Measurements from ENCODE around the gene ATP5ME.
"Not testable (repeated sequence)": the region's sequence is repeated elsewhere in the genome, so short reads cannot be mapped to it uniquely, and the experiment has no call there.

The ATP5ME gene

GRCh38 chr4:637536-638280, 36.4 kb downstream of the ATP5ME start:
- DNase-seq (ENCODE audit: insufficient read length, low spot score) (no peak), FAIRE-seq (no peak)
- no peak for TF ChIP-seq POLR2A (IDR thresholded peaks at IDR 0.05; ENCODE audit: low read depth, low read length)

GRCh38 chr4:636628-637159, 37.4 kb downstream of the ATP5ME start:
- no peak for TF ChIP-seq POLR2A (IDR thresholded peaks at IDR 0.05; ENCODE audit: low read depth, low read length)
- FAIRE-seq (no peak), DNase-seq (ENCODE audit: insufficient read length, low spot score) (no peak)

GRCh38 chr4:635851-636627, 38.0 kb downstream of the ATP5ME start:
- DNase-seq (ENCODE audit: insufficient read length, low spot score), result no peak
- TF ChIP-seq POLR2A (IDR thresholded peaks at IDR 0.05; ENCODE audit: low read depth, low read length), result no peak
- FAIRE-seq, result no peak

- not testable (repeated sequence) for DNase-seq (ENCODE audit: insufficient read length, low spot score); FAIRE-seq
Observed at GRCh38 chr4:635066-635835, 38.8 kb downstream of the ATP5ME start.

GRCh38 chr4:634599-634985, 39.5 kb downstream of the ATP5ME start:
- no peak for TF ChIP-seq POLR2A (IDR thresholded peaks at IDR 0.05; ENCODE audit: low read depth, low read length)

GRCh38 chr4:633976-634598, 40.0 kb downstream of the ATP5ME start:
- no peak for FAIRE-seq
- TF ChIP-seq POLR2A (IDR thresholded peaks at IDR 0.05; ENCODE audit: low read depth, low read length), result no peak
- no peak for DNase-seq (ENCODE audit: insufficient read length, low spot score)

More at GRCh38 chr4:634599-634985, 39.5 kb downstream of the ATP5ME start:
- DNase-seq (ENCODE audit: insufficient read length, low spot score) (no peak), FAIRE-seq (no peak)

GRCh38 chr4:633406-633805, 40.7 kb downstream of the ATP5ME start:
- FAIRE-seq, result no peak
- TF ChIP-seq POLR2A (IDR thresholded peaks at IDR 0.05; ENCODE audit: low read depth, low read length), result no peak
- no peak for DNase-seq (ENCODE audit: insufficient read length, low spot score)

GRCh38 chr4:632926-633325, 41.1 kb downstream of the ATP5ME start:
- no peak for FAIRE-seq
- TF ChIP-seq POLR2A (IDR thresholded peaks at IDR 0.05; ENCODE audit: low read depth, low read length), result no peak
- no peak for DNase-seq (ENCODE audit: insufficient read length, low spot score)

- FAIRE-seq, result no peak
- no peak for TF ChIP-seq POLR2A (IDR thresholded peaks at IDR 0.05; ENCODE audit: low read depth, low read length)
- DNase-seq (ENCODE audit: insufficient read length, low spot score), result no peak
Observed at GRCh38 chr4:632196-632790, 41.8 kb downstream of the ATP5ME start.

GRCh38 chr4:630656-631055, 43.4 kb downstream of the ATP5ME start:
- FAIRE-seq (no peak), DNase-seq (ENCODE audit: insufficient read length, low spot score) (no peak)

GRCh38 chr4:629915-630641, 44.0 kb downstream of the ATP5ME start:
- no peak for DNase-seq (ENCODE audit: insufficient read length, low spot score)
- no peak for FAIRE-seq
- no peak for TF ChIP-seq POLR2A (IDR thresholded peaks at IDR 0.05; ENCODE audit: low read depth, low read length)

More at GRCh38 chr4:630656-631055, 43.4 kb downstream of the ATP5ME start:
- no peak for TF ChIP-seq POLR2A (IDR thresholded peaks at IDR 0.05; ENCODE audit: low read depth, low read length)

GRCh38 chr4:629636-629914, 44.5 kb downstream of the ATP5ME start:
- no peak for TF ChIP-seq POLR2A (IDR thresholded peaks at IDR 0.05; ENCODE audit: low read depth, low read length)
- DNase-seq (ENCODE audit: insufficient read length, low spot score) (no peak), FAIRE-seq (no peak)

Measured in H54 (cell line).